LNCaP clone FGC (cell line): ENCODE measurements around the gene DOCK9.

Experiments used
- DNase-seq: peaks from one replicate; pipeline ENCODE4 v3.0.0-alpha.2; 2011; ENCODE audit warnings: low read depth
- H3K4me3 ChIP-seq: 2 replicates; pipeline ENCODE4 v1.5.1; 2011; ENCODE audit warnings: mild to moderate bottlenecking, low read depth, low read length, control low read depth
- TF ChIP-seq, protein P1 (sequence below): IDR thresholded peaks from 2 replicates; pipeline ENCODE4 v1.5.1; 2012; ENCODE audit warnings: mild to moderate bottlenecking; ENCODE audit not compliant: control insufficient read depth, insufficient read depth; ENCODE audit errors: extremely low read depth

DOCK9 gene

DNA sequence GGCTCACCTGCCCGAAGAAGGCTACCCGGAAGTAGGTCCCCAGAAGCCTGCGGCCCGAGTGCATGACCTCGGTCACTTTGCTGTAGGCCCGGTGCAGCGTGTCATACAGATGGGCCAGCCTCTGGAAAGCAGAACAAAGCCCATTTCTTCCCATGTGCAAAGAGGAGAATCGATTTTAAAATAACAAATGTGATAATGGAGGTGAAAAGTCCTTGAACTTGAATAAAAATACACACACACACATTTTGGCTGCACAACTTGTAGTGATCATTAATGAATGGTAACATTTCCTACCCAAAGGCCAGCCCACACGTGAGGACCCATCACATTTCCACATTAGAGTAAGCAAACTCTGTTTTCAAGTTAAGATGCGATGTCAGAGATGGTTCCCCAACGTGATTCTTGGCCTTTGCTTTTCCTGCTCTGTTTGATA lies 168.5 kb downstream of the DOCK9 start:
- no peak for DNase-seq
- TF ChIP-seq, protein P1, sequence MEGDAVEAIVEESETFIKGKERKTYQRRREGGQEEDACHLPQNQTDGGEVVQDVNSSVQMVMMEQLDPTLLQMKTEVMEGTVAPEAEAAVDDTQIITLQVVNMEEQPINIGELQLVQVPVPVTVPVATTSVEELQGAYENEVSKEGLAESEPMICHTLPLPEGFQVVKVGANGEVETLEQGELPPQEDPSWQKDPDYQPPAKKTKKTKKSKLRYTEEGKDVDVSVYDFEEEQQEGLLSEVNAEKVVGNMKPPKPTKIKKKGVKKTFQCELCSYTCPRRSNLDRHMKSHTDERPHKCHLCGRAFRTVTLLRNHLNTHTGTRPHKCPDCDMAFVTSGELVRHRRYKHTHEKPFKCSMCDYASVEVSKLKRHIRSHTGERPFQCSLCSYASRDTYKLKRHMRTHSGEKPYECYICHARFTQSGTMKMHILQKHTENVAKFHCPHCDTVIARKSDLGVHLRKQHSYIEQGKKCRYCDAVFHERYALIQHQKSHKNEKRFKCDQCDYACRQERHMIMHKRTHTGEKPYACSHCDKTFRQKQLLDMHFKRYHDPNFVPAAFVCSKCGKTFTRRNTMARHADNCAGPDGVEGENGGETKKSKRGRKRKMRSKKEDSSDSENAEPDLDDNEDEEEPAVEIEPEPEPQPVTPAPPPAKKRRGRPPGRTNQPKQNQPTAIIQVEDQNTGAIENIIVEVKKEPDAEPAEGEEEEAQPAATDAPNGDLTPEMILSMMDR: no peak
- no peak overlapping the region for H3K4me3 ChIP-seq

DNA sequence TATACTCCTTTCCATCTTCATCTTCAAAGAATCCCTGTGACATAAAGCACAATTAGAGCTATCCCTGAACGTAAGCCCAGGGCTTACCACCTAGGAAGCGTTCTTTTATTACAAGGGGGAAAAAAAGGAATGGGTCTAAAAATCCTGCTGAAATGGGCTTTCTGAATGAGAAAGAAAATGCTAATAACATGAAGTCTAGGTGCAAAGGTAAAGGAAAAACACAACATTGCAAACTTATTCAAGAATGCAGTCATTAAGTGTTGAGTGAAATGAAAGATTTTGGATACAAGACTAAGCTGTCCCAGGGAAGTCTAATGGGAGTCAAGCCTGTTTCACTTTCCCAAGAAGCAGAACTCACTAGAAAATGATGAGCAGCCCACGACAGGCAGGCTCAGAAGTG lies 170.1 kb downstream of the DOCK9 start:
- no peak overlapping the region for H3K4me3 ChIP-seq
- no peak for DNase-seq
- TF ChIP-seq, protein P1: no peak

DNA sequence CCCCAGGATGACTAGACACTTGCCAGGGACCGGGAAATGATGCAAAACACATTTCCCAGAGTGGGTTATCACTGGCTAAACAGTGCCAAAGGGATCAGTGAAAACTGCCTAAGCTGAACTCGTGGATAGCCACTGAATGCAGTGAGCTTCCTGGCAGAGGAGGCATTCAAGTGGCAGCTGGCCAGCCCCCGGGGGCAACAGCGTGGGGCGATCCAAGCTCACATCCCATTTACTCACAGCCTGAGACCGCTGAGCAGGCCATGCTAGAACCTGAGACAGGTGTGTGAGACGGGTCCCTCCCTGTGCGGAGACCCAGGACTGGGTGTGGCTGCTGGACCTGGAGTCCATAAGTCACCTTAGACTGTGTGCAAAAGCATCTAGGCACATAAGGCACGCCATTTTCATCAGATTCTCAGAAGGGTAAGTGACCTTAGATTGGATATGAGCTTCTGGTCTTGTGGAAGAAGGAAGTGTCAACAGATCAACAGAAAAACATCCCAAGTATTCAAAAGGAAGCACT lies 173.5 kb downstream of the DOCK9 start:
- TF ChIP-seq, protein P1: no peak
- H3K4me3 ChIP-seq: no peak overlapping the region
- no peak for DNase-seq

DNA sequence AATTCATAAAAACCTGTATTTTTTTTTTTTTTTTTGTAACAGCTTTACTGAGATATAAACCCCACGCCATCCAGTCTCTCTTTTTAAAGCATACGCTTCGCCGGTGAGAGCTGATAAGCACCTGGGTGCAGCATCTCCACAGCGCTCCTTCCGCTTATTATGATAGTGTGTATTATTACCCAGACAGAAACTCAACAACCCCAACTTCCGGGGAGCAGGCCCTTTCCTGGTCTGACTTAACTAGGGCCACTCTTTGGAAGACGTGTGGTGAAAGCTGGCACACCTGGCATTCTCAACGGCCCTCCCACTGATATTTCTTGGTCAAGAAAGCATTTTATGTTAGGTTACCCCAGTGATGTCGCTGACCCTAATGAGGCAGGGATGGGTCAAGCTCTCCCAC lies 173.9 kb downstream of the DOCK9 start:
- H3K4me3 ChIP-seq: no peak overlapping the region
- no peak for DNase-seq
- TF ChIP-seq, protein P1: no peak

DNA sequence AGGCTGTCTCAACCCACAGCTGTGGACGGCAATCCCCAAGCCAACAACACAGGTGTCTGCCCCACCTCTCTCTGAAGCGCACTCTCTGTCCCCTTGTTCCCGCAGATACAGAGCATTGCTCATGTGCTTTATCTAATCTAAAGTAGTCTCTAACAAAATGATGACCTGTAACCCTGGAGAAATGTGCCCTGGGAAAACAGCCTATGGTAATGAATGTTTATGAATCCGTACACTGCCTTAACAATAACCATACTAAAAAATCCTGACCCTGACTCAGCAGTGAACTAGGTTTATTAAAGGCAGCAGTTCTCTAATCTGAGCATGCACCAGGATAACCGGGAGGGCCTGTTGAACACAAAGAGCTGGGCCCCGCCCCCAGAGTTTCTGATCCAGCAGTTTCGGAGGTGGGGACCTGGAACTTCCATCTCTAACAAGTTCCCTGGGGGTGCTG lies 174.7 kb downstream of the DOCK9 start:
- no peak for DNase-seq
- no peak overlapping the region for H3K4me3 ChIP-seq
- TF ChIP-seq, protein P1: no peak

DNA sequence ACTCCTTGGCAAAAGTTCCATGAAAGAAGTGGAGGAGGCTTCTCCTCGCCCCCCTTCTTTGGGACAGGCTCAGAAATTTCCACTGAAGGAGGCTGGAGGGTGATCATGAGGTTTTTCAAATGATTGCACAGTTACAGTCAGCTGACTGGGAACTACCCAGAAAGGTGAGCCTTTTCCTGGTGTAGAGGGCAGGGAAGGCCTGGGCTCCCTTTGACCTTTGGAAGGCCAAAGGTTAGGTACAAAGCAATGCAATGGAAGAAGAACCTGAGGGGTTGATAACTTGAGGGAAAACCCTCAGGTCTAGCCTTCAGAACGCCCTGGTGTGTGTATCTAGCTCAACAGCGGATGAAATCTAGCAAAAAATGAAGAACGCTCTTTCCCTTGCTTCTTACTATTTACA lies 175.3 kb downstream of the DOCK9 start:
- DNase-seq: no peak
- TF ChIP-seq, protein P1: no peak
- H3K4me3 ChIP-seq: no peak overlapping the region
